Fibroblast of lung (primary cell): ENCODE data around the gene ALG12. TPM values are rescaled to one million over a fixed set of nuclear protein-coding genes. Genes with fewer than 3 reads are reported as not detected.

Experiments
- DNase-seq, 2 donors: peaks; one replicate each; pipeline versions ENCODE4 v3.0.0 to v3.0.0-alpha.2; 2010; ENCODE audit warnings: low read depth in 2 of 2
- H2AFZ ChIP-seq: 2 replicates; pipeline ENCODE4 v1.5.1; 2012; ENCODE audit warnings: low read length, control low read depth, inconsistent platforms
- H3K27ac ChIP-seq: 2 replicates; pipeline ENCODE4 v1.5.1; 2011; ENCODE audit warnings: low read length, control low read depth; ENCODE audit not compliant: insufficient read depth
- H3K27me3 ChIP-seq: 2 replicates; pipeline ENCODE4 v1.5.1; 2011; ENCODE audit warnings: mild to moderate bottlenecking, low read length; ENCODE audit not compliant: control insufficient read depth, insufficient read depth
- H3K36me3 ChIP-seq: 2 replicates; pipeline ENCODE4 v1.5.1; 2011; ENCODE audit warnings: low read length; ENCODE audit not compliant: control insufficient read depth, insufficient read depth
- H3K4me1 ChIP-seq: 2 replicates; pipeline ENCODE4 v1.5.1; 2011; ENCODE audit warnings: low read length; ENCODE audit not compliant: control insufficient read depth, insufficient read depth; ENCODE audit errors: extremely low read depth
- H3K4me2 ChIP-seq: 2 replicates; pipeline ENCODE4 v1.5.1; 2011; ENCODE audit warnings: low read length, control low read depth; ENCODE audit not compliant: insufficient read depth; ENCODE audit errors: extremely low read depth
- H3K4me3 ChIP-seq, 4 experiments: fragments of 200-600 bp in 1 of 4; sonication (generic) in 1 of 4; replicated peaks in 1 of 4; 2 replicates each; pipeline ENCODE4 v1.5.1; 2011 to 2016; ENCODE audit warnings: low read length in 4 of 4, low read depth in 3 of 4, mild to moderate bottlenecking in 3 of 4, control low read depth in 2 of 4, inconsistent platforms in 1 of 4, mixed read lengths in 1 of 4; ENCODE audit not compliant: insufficient read depth in 1 of 4; ENCODE audit errors: control extremely low read depth in 1 of 4
- H3K79me2 ChIP-seq: 2 replicates; pipeline ENCODE4 v1.5.1; 2012; ENCODE audit warnings: mild to moderate bottlenecking, low read length, inconsistent platforms; ENCODE audit not compliant: control insufficient read depth, insufficient read depth
- H3K9ac ChIP-seq: 2 replicates; pipeline ENCODE4 v1.5.1; 2011; ENCODE audit warnings: mild to moderate bottlenecking, low read length, control low read depth; ENCODE audit not compliant: insufficient read depth
- H3K9me3 ChIP-seq: 2 replicates; pipeline ENCODE4 v1.5.1; 2012; ENCODE audit warnings: low read depth, low read length; ENCODE audit not compliant: control insufficient read depth, insufficient read depth
- H4K20me1 ChIP-seq: 2 replicates; pipeline ENCODE4 v1.5.1; 2011; ENCODE audit warnings: low read length; ENCODE audit not compliant: control insufficient read depth, insufficient read depth; ENCODE audit errors: extremely low read depth
- EZH2 ChIP-seq: IDR thresholded peaks from 2 replicates; pipeline ENCODE4 v1.5.1; 2012; ENCODE audit warnings: low read length, control low read depth, mild to moderate bottlenecking; ENCODE audit errors: missing control alignments
- polyA plus RNA-seq, 2 donors: library from polyadenylated mRNA; depleted of rRNA in 1 of 2; stranded (reverse) in 1 of 2; unstranded in 1 of 2; fragments of >200 nt; gene quantifications; 2 replicates each; pipeline ENCODE4 v1.2.1, GENCODE V29; 2011 to 2012; ENCODE audit warnings: missing spikeins in 1 of 2
- total RNA-seq: library from RNA; depleted of rRNA; stranded (reverse); fragments of >200 nt; gene quantifications from 2 replicates; pipeline ENCODE4 v1.2.1, GENCODE V29; 2014
- TF ChIP-seq, protein P1 (sequence below), 2 donors: IDR thresholded peaks in 1 of 2; conservative IDR thresholded peaks in 1 of 2; 1 replicate in 1 of 2; 2 replicates in 1 of 2; pipeline ENCODE4 v1.5.1; 2011 to 2012; ENCODE audit warnings: low read length in 2 of 2, control low read depth in 1 of 2, inconsistent platforms in 1 of 2, low read depth in 1 of 2, mild to moderate bottlenecking in 1 of 2

ALG12 gene
- total and polyA plus RNA-seq, 2 donors (not counting 1 experiment from before 2014, with no cell fraction given): 9.6 to 19.0 TPM

GRCh38 chr22:49900441-49901230 lies 17.6 kb downstream of the ALG12 start:
- H4K20me1 ChIP-seq: no peaks in the 10 kb centered on the region
- H3K4me2 ChIP-seq: no peak overlapping the region
- TF ChIP-seq, protein P1, sequence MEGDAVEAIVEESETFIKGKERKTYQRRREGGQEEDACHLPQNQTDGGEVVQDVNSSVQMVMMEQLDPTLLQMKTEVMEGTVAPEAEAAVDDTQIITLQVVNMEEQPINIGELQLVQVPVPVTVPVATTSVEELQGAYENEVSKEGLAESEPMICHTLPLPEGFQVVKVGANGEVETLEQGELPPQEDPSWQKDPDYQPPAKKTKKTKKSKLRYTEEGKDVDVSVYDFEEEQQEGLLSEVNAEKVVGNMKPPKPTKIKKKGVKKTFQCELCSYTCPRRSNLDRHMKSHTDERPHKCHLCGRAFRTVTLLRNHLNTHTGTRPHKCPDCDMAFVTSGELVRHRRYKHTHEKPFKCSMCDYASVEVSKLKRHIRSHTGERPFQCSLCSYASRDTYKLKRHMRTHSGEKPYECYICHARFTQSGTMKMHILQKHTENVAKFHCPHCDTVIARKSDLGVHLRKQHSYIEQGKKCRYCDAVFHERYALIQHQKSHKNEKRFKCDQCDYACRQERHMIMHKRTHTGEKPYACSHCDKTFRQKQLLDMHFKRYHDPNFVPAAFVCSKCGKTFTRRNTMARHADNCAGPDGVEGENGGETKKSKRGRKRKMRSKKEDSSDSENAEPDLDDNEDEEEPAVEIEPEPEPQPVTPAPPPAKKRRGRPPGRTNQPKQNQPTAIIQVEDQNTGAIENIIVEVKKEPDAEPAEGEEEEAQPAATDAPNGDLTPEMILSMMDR (conservative IDR thresholded peaks at IDR 0.05 in 1 of 2, IDR thresholded peaks at IDR 0.05 in 1 of 2; ENCODE audit: low read depth in 1 of 2, low read length in 2 of 2): no peak
- TF ChIP-seq EZH2: no peak
- no peak overlapping the region for H3K27ac ChIP-seq
- no peaks in the 10 kb centered on the region for H3K4me1 ChIP-seq
- no peak overlapping the region for H3K4me3 ChIP-seq
- no peak overlapping the region for H3K9ac ChIP-seq
- H3K27me3 ChIP-seq: no peaks in the 10 kb centered on the region
- H3K36me3 ChIP-seq: peaks cover 16% of the 10 kb centered on the region
- no peaks in the 10 kb centered on the region for H3K79me2 ChIP-seq
- no peaks in the 10 kb centered on the region for H3K9me3 ChIP-seq
- no peak for DNase-seq
- H2AFZ ChIP-seq: no peak overlapping the region

DNA sequence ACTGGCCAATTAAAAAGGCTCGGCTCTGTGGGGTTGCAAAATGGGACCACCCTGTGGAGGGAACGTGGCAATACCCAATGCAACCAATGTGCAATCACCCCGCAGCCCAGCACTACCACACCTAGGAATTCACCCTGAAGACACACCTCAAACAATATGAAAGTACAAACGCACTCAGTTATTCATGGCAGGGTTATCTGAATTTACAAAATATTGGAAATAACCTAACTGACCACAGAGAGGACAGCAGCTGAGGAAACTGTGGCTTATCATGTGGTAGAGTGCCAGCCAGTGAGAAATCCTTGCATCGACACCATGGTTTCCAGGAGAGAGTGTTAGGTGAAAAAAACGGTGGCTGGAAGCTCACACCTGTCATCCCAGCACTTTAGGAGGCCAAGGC lies 18.7 kb downstream of the ALG12 start:
- no peak overlapping the region for H3K27ac ChIP-seq
- no peaks in the 10 kb centered on the region for H3K9me3 ChIP-seq
- H2AFZ ChIP-seq: no peak overlapping the region
- no peak overlapping the region for H3K4me2 ChIP-seq
- peaks cover 16% of the 10 kb centered on the region for H3K36me3 ChIP-seq
- no peaks in the 10 kb centered on the region for H3K27me3 ChIP-seq
- TF ChIP-seq, protein P1 (conservative IDR thresholded peaks at IDR 0.05 in 1 of 2, IDR thresholded peaks at IDR 0.05 in 1 of 2; ENCODE audit: low read depth in 1 of 2, low read length in 2 of 2): no peak
- TF ChIP-seq EZH2: no peak
- no peaks in the 10 kb centered on the region for H3K4me1 ChIP-seq
- no peaks in the 10 kb centered on the region for H3K79me2 ChIP-seq
- no peaks in the 10 kb centered on the region for H4K20me1 ChIP-seq
- no peak for DNase-seq
- H3K4me3 ChIP-seq: no peak overlapping the region
- no peak overlapping the region for H3K9ac ChIP-seq

DNA sequence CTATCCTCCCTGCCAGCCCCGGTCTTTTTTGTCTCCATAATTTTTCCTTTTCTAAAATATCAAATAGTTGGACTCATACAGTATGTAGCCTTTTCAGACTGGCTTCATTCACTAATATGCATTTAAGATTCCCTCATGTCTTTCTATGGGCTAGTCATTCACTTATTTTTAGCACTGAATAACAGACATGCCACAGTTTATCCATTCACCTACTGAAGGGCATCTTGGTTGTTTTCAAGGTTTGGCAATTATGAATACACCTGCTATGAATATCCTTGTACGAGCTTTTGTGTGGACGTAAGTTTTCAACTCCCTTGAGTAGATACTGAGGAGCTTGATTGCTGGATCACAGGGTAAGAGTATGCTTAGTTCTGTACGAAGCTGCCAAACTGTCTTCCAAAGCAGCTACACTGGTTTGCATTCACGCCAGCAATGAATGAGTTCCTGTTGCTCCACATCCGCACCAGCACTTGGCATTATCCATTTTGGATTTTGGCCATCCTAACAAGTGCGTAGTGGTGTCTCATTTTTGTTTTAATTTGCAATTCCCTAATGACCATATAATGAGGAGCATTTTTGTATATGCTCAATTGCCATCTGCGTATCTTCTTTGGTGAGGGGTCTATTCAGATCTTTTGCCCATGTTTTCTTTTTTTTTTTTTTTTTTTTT lies 21.1 kb downstream of the ALG12 start:
- TF ChIP-seq, protein P1 (conservative IDR thresholded peaks at IDR 0.05 in 1 of 2, IDR thresholded peaks at IDR 0.05 in 1 of 2; ENCODE audit: low read depth in 1 of 2, low read length in 2 of 2): no peak
- no peak for TF ChIP-seq EZH2
- H3K4me1 ChIP-seq: no peaks in the 10 kb centered on the region
- no peak overlapping the region for H2AFZ ChIP-seq
- no peak overlapping the region for H3K4me3 ChIP-seq
- H3K27me3 ChIP-seq: no peaks in the 10 kb centered on the region
- H3K79me2 ChIP-seq: no peaks in the 10 kb centered on the region
- no peaks in the 10 kb centered on the region for H3K9me3 ChIP-seq
- DNase-seq: no peak
- peaks cover 9% of the 10 kb centered on the region for H3K36me3 ChIP-seq
- no peak overlapping the region for H3K9ac ChIP-seq
- no peak overlapping the region for H3K27ac ChIP-seq
- H3K4me2 ChIP-seq: no peak overlapping the region
- no peaks in the 10 kb centered on the region for H4K20me1 ChIP-seq
